HG03108 (cell line): ENCODE data around the gene RGL1.

ENCODE experiments used
- ATAC-seq: cut with Tn5 transposase; IDR thresholded peaks from one replicate; pipeline ENCODE4 v1.9.1; 2021; ENCODE audit warnings: moderate library complexity; ENCODE audit not compliant: unreplicated experiment

Gene RGL1

DNA sequence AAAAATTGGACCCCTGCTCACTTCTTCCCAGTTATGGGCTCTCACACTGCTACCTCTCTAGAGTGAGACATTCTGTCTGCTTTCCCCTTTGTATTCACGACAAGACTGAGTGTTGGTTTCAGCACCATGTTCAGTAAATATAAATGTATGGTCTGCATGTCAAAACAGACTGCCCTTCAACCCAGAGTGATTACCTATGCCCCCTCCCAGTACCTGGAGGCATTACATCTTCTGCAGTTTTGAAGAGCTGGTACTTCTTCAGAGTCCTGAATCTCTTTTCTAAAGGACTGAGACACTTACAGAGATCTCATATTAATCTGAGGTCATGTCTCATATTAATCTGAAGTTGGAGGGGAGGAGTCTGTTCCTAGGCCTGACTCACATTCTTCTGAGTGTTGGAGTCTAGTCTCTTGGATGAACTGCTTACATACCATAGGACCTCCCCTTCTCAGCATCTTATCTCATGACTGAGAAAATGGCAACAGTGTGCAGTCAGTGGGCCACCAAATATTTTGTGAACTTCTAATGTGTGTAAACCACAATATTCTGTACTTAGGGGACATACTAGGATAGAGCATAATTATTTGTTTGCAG is 80.3 kb downstream of the RGL1 start:
- ATAC-seq: no peak

DNA sequence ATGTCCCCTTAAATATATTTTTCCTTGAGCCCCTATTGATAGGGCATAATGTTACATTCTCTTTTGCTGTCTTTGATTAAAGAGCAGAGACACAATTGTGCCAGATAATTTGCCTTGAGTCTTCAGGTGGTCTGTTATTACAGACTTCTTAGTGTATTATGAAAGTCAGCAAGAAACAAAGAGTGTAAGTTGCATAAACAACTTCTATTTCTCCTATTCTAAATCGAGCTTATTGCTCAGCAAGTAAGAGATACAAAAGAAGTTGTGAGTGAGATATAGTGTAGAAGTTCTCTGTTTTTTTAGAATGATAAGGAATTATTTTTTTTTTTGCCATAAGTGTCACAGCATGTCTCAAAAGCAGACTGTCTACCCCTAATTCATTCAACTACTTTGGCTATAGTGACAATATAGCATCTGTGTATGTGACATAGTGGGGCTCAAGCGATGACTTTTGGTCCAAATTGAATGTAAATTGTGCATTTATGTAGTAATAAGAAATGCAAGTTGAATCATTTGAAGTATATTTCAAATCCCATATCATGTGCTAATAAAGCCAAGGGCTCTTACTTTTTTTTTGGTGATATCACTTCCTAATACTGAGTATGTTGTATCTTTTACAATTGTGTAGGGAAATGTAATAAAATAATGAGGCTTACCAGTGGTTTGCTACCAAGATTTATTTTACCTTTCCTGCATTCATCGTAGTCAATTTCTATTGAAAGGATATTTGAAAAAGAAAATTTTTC is 81.3 kb downstream of the RGL1 start:
- no peak for ATAC-seq

DNA sequence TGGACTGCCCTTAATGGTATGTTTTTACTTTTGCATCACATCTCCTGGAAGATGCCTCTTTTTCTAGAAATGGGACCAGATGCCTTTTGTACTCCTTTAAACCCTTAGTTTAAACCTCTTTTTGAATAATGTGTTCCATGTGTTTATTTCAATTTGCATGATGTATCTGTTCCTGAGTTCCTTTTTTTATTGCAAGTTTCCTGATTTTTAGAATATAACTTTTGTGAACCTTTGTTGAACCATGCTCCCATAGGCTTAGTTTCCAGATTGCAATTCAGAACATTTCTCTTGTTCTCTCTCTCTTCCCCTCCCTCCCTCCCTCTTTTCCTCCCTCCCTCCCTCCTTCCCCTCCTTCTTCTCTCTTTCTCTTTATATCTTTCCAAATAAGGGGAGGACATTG is 81.9 kb downstream of the RGL1 start:
- no peak for ATAC-seq

DNA sequence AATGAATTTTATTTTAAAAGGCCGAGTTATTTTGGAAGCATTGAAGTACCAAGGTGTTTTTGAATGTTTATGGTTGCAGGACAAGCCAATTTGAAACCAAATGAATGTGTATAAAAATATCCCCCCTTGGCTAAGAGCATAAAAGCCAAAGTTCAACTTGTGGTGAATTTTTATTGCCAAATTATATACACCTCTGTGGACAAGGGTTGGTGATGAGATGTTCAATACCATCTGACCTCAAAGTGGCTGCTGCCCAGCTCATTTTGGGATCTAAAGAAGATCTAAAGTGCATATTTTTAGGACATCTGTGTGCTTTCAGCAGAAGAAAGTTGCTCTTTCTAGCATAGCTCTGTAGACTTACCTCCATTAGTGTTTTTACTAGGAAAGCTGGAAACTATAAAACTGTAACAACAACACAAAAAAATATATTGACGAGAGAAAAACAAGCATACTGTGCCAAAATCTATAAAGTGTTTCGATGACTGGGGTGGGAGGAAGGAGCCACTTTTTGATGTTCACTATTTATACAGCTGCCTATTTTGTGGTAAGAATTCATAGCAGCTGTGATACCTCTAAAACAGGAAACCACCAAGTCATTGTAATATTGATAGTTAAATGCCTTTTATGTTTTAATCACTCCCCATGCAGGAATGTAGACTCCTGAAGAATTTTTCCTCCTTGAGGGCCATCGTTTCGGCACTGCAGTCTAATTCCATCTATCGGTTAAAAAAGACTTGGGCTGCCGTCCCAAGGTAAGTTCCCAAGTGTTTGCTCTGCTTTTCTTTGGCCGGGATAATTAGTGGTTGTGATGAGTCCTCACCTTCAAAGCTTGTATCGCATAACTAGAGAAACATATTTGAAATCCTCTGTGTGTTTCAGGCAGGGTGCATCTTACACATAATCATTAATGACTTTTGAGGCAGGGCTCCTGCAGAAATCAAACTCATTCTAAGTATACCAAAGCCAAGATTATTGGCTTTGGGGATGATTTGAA is 83.2 kb downstream of the RGL1 start:
- no peak for ATAC-seq

DNA sequence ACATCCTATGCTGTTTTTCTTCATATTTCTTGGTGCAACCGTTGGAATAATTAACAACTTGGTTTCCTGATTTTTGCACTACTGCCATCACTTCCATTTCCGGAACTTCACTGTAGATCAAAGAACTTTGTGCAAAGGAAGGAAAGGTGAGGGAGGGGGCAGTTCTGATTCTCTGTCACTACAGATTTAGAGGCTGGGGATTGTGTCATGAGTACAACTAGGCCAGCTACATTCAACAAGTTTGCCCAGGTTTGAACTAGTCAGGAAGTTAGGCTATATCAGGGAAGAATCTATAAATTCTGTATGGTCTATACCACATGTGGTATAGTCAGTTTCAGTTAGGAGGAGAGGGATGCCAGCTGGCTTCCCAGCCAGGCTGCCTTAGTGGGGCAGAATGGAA is 84.2 kb downstream of the RGL1 start:
- ATAC-seq: no peak

DNA sequence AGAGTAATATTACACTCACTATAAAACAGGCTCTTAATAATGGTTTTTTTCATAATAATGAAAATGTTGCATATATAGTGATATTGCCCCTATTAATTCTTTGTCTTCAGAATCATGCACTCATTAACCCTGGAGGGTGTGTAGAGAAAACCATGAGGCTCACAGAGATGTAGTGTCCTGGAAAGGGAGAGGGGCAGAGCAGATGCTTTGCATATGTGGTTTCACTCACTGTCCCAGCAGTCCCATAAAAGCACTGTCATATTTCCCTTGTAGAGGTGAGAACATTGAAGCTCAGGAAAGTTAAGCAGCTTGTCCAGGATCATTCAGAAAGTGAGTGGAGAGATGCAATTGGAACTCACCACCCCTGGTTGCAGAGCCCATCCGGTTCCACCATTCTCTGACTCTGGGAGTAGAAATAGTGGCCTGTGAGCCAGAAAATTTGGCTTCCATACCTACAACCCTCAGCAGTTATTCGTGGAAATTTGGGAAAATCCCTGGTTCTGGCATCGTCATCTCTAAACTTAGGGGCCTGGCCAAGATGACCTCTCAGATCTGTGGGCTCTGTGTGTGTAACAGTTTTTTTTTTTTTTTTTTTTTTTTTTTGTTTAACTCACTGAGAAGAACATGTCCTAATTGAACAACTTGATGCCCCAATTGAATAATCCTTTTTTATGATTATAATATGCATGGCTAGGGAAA is 86.4 kb downstream of the RGL1 start:
- ATAC-seq: no peak

DNA sequence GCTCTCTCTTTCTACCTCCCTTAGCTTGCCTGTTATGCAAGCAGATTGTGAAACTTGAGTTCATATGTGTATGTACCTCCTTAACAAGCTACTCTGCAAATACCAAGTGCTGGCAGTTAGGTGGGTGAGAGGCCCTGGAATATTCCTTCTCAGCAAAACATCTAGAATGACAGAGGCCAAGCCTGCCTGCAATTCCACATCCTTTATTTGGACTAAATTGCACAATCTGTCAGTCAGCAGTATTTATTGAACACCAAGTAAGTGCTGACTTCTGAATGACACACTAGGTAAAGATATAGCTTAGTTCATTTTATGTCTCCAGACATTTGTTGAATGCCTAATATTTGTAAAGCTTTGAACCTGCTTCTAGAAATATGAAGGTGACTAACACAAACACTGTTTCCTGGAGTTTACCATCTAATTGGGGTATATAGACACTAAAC is 87.5 kb downstream of the RGL1 start:
- no peak for ATAC-seq

DNA sequence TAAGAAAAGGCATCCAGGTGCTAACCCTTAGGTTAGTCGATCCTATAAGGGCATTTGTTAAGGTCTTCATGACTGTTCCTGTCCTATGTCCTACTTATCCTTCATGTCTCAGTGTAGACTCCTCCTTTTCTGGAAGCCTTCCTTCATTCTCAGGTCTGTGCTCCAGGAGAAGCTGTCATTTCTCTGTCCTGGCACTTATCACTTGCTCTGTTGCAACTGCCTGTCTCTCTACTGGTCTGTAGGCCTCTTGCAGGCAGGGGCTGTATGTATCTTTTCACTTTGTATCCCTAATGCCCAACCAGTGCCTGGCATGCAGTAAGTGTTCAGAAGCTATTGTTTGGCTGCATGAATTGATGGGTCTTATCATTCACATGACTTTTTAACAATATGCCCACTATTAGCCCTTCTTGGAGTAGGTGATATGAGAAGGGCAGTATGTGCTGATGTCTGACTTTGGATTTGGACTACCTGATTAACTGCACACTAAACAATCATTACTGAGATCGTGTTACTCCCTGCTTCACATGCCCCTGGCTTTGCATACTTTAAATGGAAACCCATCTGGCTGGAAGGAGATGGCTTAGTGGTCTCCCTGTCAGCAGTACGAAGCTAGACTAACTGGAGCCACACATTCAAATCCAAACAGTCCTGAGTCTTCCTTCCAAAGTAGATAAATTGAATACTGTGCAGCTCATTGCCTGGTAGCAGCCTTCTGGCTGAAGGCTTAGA is 88.8 kb downstream of the RGL1 start:
- no peak for ATAC-seq

DNA sequence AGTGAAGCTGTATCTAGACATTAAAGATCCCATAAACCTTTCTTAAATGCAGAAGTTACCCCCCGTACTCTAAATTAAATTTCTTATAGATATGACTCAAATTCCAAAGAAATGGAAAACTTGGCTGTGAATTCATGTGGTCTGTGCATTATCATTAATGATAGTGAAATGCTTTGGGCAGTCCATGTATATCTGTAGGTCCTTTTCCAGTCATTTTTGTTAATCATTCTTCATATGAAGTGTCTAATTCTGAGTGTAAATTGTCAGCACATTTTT is 89.3 kb downstream of the RGL1 start:
- ATAC-seq: no peak

DNA sequence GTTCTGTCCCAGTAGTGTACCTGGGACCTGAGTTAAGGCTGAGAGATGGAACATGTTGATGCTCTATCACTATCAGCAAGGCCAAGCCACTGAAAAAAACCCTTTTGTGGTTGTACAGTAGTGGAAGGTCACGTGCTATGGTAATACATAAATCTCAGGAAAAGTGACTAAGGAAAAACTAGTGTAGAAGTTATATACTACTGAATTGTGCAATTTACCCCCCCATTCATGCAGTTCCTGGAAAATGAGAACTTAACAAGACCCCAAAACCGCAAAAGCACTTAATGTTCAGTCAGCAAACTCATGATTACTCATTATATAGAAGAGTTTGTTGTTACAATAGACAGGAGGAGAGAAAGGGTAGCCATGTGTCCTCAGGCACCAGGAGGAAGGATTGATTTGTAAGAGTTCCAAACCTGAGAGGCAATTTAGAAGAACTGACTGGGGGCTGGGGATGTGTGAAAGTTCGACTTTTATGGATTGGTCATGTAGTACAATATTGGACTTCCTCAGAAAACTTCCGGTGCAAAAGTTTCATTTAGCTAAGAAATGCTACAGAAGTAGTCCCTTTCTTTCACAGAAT is 91.6 kb downstream of the RGL1 start:
- no peak for ATAC-seq

DNA sequence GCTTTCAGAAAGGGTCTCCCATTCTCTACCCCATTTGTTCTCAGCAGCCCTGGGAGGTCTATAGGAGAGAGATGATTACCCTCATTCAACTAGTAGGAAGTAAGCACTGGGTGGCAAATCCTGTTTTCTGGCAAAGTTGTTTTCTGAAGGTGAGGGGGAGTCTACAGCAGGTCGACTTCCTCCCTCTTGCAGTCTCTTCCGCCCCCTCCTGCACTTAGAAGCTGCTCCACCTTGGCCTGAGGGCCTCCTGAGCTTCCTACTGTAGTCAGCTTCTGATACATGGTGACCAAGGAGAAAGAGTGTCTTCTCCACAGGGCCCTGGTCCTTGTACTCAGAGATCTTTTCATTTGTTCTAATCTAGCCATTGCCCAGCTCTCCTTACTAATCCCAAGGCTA is 93.1 kb downstream of the RGL1 start:
- no peak for ATAC-seq

DNA sequence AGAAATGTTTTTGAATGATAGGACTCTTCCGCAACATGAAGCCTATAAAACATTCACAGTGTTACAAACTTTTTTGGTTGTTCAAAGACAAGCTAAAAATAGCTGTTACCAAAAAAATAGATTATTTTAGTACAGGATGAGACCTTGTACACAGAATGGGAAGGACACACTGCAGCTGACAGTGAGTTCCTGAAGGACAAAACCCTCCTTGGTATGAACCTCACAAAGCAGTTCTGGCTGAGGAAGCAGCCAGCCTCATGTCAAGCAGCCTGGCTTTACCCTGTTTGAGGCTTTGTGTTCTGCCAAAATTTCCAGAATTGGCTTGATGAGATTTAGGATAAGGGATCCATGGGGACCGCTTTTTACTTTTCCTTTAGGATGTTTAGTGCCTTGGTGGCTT is 93.7 kb downstream of the RGL1 start:
- ATAC-seq: no peak

DNA sequence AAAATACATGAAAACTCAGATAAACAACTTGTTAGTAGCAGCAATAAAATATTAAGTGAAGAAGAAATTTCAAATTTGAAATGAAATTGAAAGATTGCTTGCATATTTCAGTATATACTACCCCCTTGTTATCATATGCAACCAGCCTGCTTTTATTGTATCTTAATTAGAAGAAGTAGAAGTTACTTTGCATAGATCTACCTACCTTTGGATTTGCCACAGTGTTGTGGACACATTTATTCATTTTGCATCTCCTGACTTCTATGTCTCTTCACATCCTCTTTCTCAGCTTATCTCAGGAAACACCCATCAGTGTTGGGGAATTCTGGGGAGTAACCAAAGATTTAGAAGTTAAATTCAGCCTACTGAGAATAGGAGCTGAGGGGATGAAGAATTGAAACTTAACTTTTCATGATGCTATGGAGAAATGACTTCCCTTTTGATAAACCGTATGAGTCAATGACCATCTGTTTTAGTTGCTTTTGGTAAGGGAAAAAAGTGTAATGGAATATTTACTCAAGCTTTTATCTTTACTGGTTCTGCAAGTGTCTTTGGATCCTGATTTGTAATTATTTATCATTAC is 96.9 kb downstream of the RGL1 start:
- ATAC-seq: no peak

DNA sequence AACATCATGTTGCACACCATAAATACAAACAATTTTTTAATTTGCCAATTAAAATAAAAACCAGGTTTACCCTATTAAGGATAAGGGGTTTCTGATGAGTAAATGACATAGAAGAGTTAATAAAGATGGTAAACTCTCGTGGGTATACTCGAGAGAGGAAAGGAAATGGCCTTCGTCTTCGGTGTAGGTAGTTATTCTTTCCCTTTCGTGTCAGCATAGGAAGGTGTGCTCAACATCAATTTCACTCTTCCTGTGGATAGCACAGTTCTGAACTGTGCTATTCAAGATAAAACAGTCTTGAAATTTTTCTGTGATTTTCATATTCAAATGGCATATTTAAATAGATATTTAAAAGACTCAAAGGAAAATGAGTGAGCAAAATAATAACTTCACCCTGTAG is 98.2 kb downstream of the RGL1 start:
- no peak for ATAC-seq

DNA sequence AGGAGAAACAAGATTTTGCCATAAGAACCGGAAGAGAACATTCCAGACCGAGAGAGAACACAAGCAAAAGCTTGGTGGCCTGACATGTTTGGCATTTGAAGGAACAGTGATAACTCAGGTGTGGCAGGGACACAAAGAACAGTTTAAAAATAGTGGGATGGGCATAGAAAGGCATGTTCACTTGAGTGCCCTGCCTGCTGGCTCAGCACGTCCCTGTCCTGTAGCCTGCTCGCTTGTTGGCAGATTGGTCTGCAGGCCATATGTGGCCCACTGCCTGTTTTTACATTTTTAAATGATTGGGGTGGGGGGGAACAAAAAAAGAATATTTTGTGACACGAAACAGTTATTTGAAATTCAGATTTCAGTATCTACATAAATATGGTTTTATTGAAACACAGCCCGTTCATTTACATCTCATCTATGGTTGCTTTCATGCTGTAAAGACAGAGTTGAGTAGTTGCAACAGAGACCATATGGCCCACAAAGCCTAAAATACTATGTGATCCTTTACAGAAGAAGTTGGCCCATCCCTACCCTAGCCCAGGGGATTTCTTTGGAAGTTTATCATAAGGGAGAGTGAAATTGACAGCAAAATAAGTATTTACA is 100.7 kb downstream of the RGL1 start:
- no peak for ATAC-seq

DNA sequence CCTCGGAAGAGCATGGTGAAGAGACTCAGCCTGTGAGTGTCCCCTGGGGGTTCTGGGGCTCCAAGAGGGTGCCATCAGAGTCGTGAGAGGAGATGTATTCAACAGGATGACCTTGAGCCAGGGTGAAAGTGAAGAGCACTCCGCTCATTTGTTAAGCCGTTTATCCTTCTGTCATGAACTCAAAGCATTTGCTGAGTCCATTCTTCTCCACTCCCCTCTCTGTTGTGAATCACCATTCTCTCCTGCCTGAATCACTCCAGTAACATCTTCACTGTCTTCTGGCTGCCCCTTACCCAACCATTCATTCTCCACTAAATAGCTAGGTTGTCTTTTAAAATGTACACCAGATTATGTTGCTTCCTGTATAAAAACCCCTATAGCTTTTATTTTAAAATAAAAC is 102.2 kb downstream of the RGL1 start:
- no peak for ATAC-seq

DNA sequence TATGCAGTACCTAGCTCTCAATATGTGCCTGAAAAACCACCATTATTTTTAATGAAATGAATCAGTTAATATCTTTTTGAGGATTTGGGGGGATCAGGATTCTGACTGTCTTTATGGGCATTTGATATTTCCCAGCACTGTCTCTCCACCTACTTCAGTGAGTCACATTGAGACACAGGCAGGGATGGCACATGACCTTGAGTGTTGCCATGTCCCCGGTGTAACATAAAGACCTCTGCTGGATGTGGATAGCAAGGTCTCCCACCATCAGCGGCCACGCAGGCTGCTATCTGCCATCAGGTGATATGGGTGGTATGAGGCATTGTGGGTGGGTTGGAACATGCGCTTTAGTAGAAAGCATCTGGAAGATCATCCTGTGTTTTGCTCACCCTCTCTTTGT is 103.2 kb downstream of the RGL1 start:
- no peak for ATAC-seq

DNA sequence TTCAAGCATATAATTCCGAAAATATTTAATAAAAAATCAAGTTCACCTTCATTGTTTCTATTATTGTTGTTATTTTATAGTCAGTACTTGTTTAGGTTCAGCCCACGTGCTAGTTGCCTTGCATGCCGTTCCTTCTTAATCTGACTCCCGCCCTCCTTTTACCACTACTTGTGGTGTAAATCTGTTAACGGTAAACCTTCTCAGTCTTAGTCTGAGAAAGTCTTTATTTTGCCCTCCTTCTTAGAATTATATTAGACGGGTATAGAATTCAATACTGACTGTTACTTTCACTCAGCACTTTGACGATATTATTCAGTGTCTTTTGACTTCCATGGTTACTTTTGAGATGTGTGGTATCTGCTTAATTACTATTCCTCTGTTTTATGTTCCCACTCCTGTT is 104.8 kb downstream of the RGL1 start:
- no peak for ATAC-seq

DNA sequence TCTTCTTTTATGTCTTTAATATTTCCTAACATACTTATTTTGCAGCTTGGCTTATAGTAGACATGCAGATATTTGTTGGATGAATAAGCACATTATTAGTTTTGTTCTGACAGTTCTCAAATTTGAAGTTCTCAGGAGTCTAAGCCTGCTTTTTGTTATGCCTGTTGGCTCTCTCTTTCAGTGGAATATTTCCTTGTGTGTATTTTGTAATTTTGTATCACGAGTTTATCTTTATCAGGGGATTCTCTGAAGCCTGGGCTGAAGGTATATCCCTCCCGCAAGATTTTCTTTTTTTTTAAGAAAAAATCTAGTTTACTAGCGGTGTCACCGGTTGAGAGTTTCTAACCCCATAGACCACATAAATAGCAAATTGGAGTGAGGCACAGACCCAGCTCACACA is 105.9 kb downstream of the RGL1 start:
- ATAC-seq: no peak

DNA sequence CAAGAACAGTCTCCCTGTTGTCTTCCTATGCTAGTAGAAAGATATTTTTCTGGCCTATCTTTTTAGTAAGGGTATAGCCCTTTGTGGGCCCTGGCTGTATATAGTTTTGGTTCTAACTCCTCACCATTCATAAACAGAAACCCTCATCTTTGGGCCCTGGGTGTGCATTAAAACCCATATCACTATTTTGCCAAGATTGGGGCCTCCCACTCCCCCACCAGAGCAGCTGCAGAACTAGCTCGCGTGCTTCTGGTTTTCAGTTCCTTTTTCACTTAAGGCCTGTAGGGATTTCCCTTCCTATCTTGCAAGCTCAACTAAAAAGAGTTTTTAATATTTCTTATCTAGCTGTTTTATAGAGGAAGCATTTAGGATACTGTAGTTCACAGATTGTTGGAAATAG is 106.4 kb downstream of the RGL1 start:
- ATAC-seq: peak; percentile 67
